HUES48 (cell line): ENCODE data around the gene MRPS2.
"Not testable (repeated sequence)": the region's sequence is repeated elsewhere in the genome, so short reads cannot be mapped to it uniquely, and the experiment has no call there.

Experiments
- H3K27ac ChIP-seq: one replicate; pipeline ENCODE4 v1.7.0; 2013; ENCODE audit warnings: low read depth, low read length, inconsistent platforms
- H3K27me3 ChIP-seq: 2 replicates; pipeline ENCODE4 v1.6.1; 2013; ENCODE audit warnings: mild to moderate bottlenecking, low read length; ENCODE audit not compliant: control insufficient read depth, insufficient read depth
- H3K36me3 ChIP-seq: 2 replicates; pipeline ENCODE4 v1.6.1; 2013; ENCODE audit warnings: low read length; ENCODE audit not compliant: control insufficient read depth, insufficient read depth
- H3K4me1 ChIP-seq: 2 replicates; pipeline ENCODE4 v1.6.1; 2013; ENCODE audit warnings: mild to moderate bottlenecking, low read length; ENCODE audit not compliant: control insufficient read depth, insufficient read depth
- H3K4me3 ChIP-seq: 2 replicates; pipeline ENCODE4 v1.5.1; 2013; ENCODE audit warnings: mild to moderate bottlenecking, low read depth, low read length
- H3K9ac ChIP-seq: 2 replicates; pipeline ENCODE4 v1.6.1; 2013; ENCODE audit warnings: mild to moderate bottlenecking, low read depth, low read length, moderate library complexity
- H3K9me3 ChIP-seq: 2 replicates; pipeline ENCODE4 v1.6.1; 2013; ENCODE audit warnings: low read length; ENCODE audit not compliant: control insufficient read depth, insufficient read depth

Gene MRPS2

GRCh38 chr9:135521608-135522095 is 21.2 kb downstream of the MRPS2 start:
- Histone ChIP-seq H3K4me3 (no peak overlapping the region), H3K4me1 (peaks cover under 1% of the 10 kb centered on the region; the same call in 1 of the 2 replicates), H3K27me3 (no peaks in the 10 kb centered on the region), H3K9me3 (no peaks in the 10 kb centered on the region), H3K27ac (no peak overlapping the region), H3K9ac (no peak overlapping the region), H3K36me3 (no peaks in the 10 kb centered on the region)

GRCh38 chr9:135522137-135522877 is 21.8 kb downstream of the MRPS2 start:
- H3K4me1 ChIP-seq: peaks cover 5% of the 10 kb centered on the region; the same call in 1 of the 2 replicates
- H3K4me3 ChIP-seq: no peak overlapping the region
- H3K27ac ChIP-seq: no peak overlapping the region
- H3K9ac ChIP-seq: no peak overlapping the region
- no peaks in the 10 kb centered on the region for H3K9me3 ChIP-seq
- H3K27me3 ChIP-seq: no peaks in the 10 kb centered on the region
- no peaks in the 10 kb centered on the region for H3K36me3 ChIP-seq

GRCh38 chr9:135522931-135523330 is 22.4 kb downstream of the MRPS2 start:
- H3K9ac ChIP-seq: no peak overlapping the region
- no peaks in the 10 kb centered on the region for H3K27me3 ChIP-seq
- H3K36me3 ChIP-seq: no peaks in the 10 kb centered on the region
- H3K9me3 ChIP-seq: no peaks in the 10 kb centered on the region
- no peak overlapping the region for H3K27ac ChIP-seq
- H3K4me1 ChIP-seq: peaks cover 5% of the 10 kb centered on the region; the same call in 1 of the 2 replicates
- no peak overlapping the region for H3K4me3 ChIP-seq

GRCh38 chr9:135523521-135524129 is 23.1 kb downstream of the MRPS2 start:
- no peaks in the 10 kb centered on the region for H3K36me3 ChIP-seq

GRCh38 chr9:135524130-135524861 is 23.8 kb downstream of the MRPS2 start:
- H3K36me3 ChIP-seq: no peaks in the 10 kb centered on the region
- no peaks in the 10 kb centered on the region for H3K9me3 ChIP-seq
- H3K4me1 ChIP-seq: peaks cover 5% of the 10 kb centered on the region; the same call in 1 of the 2 replicates
- no peak overlapping the region for H3K27ac ChIP-seq
- no peaks in the 10 kb centered on the region for H3K27me3 ChIP-seq
- H3K9ac ChIP-seq: no peak overlapping the region
- no peak overlapping the region for H3K4me3 ChIP-seq

More at GRCh38 chr9:135523521-135524129, 23.1 kb downstream of the MRPS2 start:
- Histone ChIP-seq H3K9ac (no peak overlapping the region), H3K9me3 (no peaks in the 10 kb centered on the region), H3K27ac (no peak overlapping the region), H3K4me3 (no peak overlapping the region), H3K4me1 (peaks cover 5% of the 10 kb centered on the region; the same call in 1 of the 2 replicates), H3K27me3 (no peaks in the 10 kb centered on the region)

GRCh38 chr9:135525241-135526088 is 25.0 kb downstream of the MRPS2 start:
- Histone ChIP-seq H3K27ac (no peak overlapping the region), H3K4me3 (no peak overlapping the region), H3K36me3 (no peaks in the 10 kb centered on the region), H3K4me1 (peaks cover 5% of the 10 kb centered on the region; the same call in 1 of the 2 replicates), H3K27me3 (no peaks in the 10 kb centered on the region), H3K9me3 (no peaks in the 10 kb centered on the region), H3K9ac (no peak overlapping the region)

- no peaks in the 10 kb centered on the region for H3K27me3 ChIP-seq
- H3K9ac ChIP-seq: no peak overlapping the region
- no peaks in the 10 kb centered on the region for H3K36me3 ChIP-seq
- no peak overlapping the region for H3K4me3 ChIP-seq
- no peak overlapping the region for H3K27ac ChIP-seq
- H3K9me3 ChIP-seq: no peaks in the 10 kb centered on the region
- H3K4me1 ChIP-seq: peaks cover 5% of the 10 kb centered on the region; the same call in 1 of the 2 replicates
Observed at GRCh38 chr9:135526089-135526729, 25.7 kb downstream of the MRPS2 start.

GRCh38 chr9:135526730-135527571 is 26.5 kb downstream of the MRPS2 start:
- no peaks in the 10 kb centered on the region for H3K27me3 ChIP-seq
- no peaks in the 10 kb centered on the region for H3K9me3 ChIP-seq
- no peak overlapping the region for H3K9ac ChIP-seq
- no peak overlapping the region for H3K4me3 ChIP-seq
- no peaks in the 10 kb centered on the region for H3K36me3 ChIP-seq
- H3K4me1 ChIP-seq: peaks cover 5% of the 10 kb centered on the region; the same call in 1 of the 2 replicates
- H3K27ac ChIP-seq: no peak overlapping the region

GRCh38 chr9:135528842-135529435 is 28.5 kb downstream of the MRPS2 start:
- H3K27ac ChIP-seq, H3K27me3 ChIP-seq, H3K36me3 ChIP-seq, H3K4me3 ChIP-seq, H3K4me1 ChIP-seq, H3K9ac ChIP-seq, H3K9me3 ChIP-seq: not testable (repeated sequence)
